ENCODE data around the gene MISP. TPM values are rescaled to one million over a fixed set of nuclear protein-coding genes. Genes with fewer than 3 reads are reported as not detected.
A peak's percentile ranks its signal among the peaks of the same experiment; 100 is the strongest.

Gene MISP
- total and polyA plus RNA-seq, 2 of the 13 experiments (the other 11 are each of a cell fraction or from before 2014, with no cell fraction given) = 0.67 to 1.3 TPM

DNA sequence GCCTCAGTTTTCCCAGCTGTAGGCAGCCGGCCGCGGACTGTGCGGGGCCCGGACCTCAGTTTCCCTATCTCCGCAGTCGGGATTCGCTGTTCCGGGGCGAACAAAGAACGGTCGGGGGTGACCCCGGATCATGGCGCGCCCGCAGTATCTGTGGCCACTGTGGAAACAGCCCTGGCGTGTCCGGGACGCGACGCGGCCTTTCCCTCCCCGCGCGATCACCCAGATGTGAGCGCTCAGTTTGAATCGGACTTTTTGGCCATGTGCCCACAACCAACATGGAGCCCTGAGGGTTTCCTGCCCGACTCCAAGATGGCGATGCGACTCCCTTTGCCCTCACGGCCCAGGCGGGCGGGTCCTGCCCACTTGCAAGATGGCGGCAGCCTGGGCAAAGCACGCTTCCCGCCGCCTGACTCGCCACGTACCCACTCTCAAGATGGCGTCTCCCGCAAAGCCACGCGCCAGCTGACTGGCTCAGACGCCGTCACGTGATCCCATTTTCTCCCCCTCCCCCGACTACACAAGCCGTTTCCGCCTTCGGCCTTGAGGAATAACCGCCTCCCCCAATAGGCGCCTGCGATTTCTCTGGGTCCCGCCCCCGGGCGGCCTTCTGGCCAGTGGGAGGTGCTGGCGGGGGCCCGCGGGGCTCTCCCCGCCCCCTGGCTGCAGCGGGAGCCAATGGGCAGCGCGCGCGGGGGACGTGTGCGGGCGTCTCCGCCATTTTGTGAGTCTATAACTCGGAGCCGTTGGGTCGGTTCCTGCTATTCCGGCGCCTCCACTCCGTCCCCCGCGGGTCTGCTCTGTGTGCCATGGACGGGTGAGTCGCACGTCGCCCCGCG is 46.0 kb downstream of the MISP start, which contains the start of gene PTBP1 (continued):
- TF ChIP-seq, protein P1, sequence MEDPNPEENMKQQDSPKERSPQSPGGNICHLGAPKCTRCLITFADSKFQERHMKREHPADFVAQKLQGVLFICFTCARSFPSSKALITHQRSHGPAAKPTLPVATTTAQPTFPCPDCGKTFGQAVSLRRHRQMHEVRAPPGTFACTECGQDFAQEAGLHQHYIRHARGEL (CRISPR knock-in tag; IDR thresholded peaks at IDR 0.05) = no peak
- TF ChIP-seq NRL (CRISPR knock-in tag; IDR thresholded peaks at IDR 0.05; ENCODE audit: borderline replicate concordance) (peak; percentile 69; the same call in 1 of the 2 replicates), KDM5A (IDR thresholded peaks at IDR 0.05; ENCODE audit: borderline replicate concordance, low read length) (no peak; the same call in 1 of the 2 replicates), HNRNPL (IDR thresholded peaks at IDR 0.05; ENCODE audit: low read depth, low read length) (peak; percentile 86), CHD2 (IDR thresholded peaks at IDR 0.05; ENCODE audit: low read depth, low read length) (0 out of 2 replicates have a peak, but pooled peaks have one; percentile 67), NCOA5 (CRISPR knock-in tag; IDR thresholded peaks at IDR 0.05) (no peak), TMF1 (CRISPR knock-in tag; IDR thresholded peaks at IDR 0.05; ENCODE audit: low read depth) (no peak), ZNF878 (CRISPR knock-in tag; IDR thresholded peaks at IDR 0.05) (peak; percentile 81), SP140L (CRISPR knock-in tag; IDR thresholded peaks at IDR 0.05; ENCODE audit: borderline replicate concordance) (no peak)
- TF ChIP-seq, protein P2, sequence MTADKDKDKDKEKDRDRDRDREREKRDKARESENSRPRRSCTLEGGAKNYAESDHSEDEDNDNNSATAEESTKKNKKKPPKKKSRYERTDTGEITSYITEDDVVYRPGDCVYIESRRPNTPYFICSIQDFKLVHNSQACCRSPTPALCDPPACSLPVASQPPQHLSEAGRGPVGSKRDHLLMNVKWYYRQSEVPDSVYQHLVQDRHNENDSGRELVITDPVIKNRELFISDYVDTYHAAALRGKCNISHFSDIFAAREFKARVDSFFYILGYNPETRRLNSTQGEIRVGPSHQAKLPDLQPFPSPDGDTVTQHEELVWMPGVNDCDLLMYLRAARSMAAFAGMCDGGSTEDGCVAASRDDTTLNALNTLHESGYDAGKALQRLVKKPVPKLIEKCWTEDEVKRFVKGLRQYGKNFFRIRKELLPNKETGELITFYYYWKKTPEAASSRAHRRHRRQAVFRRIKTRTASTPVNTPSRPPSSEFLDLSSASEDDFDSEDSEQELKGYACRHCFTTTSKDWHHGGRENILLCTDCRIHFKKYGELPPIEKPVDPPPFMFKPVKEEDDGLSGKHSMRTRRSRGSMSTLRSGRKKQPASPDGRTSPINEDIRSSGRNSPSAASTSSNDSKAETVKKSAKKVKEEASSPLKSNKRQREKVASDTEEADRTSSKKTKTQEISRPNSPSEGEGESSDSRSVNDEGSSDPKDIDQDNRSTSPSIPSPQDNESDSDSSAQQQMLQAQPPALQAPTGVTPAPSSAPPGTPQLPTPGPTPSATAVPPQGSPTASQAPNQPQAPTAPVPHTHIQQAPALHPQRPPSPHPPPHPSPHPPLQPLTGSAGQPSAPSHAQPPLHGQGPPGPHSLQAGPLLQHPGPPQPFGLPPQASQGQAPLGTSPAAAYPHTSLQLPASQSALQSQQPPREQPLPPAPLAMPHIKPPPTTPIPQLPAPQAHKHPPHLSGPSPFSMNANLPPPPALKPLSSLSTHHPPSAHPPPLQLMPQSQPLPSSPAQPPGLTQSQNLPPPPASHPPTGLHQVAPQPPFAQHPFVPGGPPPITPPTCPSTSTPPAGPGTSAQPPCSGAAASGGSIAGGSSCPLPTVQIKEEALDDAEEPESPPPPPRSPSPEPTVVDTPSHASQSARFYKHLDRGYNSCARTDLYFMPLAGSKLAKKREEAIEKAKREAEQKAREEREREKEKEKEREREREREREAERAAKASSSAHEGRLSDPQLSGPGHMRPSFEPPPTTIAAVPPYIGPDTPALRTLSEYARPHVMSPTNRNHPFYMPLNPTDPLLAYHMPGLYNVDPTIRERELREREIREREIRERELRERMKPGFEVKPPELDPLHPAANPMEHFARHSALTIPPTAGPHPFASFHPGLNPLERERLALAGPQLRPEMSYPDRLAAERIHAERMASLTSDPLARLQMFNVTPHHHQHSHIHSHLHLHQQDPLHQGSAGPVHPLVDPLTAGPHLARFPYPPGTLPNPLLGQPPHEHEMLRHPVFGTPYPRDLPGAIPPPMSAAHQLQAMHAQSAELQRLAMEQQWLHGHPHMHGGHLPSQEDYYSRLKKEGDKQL (CRISPR knock-in tag; IDR thresholded peaks at IDR 0.05; ENCODE audit: low read depth) = no peak
- TF ChIP-seq, protein P3, sequence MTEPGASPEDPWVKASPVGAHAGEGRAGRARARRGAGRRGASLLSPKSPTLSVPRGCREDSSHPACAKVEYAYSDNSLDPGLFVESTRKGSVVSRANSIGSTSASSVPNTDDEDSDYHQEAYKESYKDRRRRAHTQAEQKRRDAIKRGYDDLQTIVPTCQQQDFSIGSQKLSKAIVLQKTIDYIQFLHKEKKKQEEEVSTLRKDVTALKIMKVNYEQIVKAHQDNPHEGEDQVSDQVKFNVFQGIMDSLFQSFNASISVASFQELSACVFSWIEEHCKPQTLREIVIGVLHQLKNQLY (CRISPR knock-in tag; IDR thresholded peaks at IDR 0.05) = peak; percentile 75
- TF ChIP-seq, protein P4, sequence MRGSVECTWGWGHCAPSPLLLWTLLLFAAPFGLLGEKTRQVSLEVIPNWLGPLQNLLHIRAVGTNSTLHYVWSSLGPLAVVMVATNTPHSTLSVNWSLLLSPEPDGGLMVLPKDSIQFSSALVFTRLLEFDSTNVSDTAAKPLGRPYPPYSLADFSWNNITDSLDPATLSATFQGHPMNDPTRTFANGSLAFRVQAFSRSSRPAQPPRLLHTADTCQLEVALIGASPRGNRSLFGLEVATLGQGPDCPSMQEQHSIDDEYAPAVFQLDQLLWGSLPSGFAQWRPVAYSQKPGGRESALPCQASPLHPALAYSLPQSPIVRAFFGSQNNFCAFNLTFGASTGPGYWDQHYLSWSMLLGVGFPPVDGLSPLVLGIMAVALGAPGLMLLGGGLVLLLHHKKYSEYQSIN (CRISPR knock-in tag; IDR thresholded peaks at IDR 0.05; ENCODE audit: borderline replicate concordance) = no peak
- TF ChIP-seq, protein P5, sequence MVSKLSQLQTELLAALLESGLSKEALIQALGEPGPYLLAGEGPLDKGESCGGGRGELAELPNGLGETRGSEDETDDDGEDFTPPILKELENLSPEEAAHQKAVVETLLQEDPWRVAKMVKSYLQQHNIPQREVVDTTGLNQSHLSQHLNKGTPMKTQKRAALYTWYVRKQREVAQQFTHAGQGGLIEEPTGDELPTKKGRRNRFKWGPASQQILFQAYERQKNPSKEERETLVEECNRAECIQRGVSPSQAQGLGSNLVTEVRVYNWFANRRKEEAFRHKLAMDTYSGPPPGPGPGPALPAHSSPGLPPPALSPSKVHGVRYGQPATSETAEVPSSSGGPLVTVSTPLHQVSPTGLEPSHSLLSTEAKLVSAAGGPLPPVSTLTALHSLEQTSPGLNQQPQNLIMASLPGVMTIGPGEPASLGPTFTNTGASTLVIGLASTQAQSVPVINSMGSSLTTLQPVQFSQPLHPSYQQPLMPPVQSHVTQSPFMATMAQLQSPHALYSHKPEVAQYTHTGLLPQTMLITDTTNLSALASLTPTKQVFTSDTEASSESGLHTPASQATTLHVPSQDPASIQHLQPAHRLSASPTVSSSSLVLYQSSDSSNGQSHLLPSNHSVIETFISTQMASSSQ (IDR thresholded peaks at IDR 0.05; ENCODE audit: low read depth) = no peak
- TF ChIP-seq, protein P5 (CRISPR knock-in tag; IDR thresholded peaks at IDR 0.05; ENCODE audit: borderline replicate concordance) = peak; percentile 82

Measured in HepG2 (cell line).